Skeletal muscle satellite cell (primary cell): ENCODE measurements around the gene HPS5.
"Not testable (repeated sequence)": the region's sequence is repeated elsewhere in the genome, so short reads cannot be mapped to it uniquely, and the experiment has no call there.

Experiments used
- H3K27me3 ChIP-seq: 2 replicates; pipeline ENCODE4 v1.7.0; 2013; ENCODE audit warnings: low read length; ENCODE audit not compliant: control insufficient read depth, insufficient read depth
- H3K36me3 ChIP-seq: 2 replicates; pipeline ENCODE4 v1.7.0; 2013; ENCODE audit warnings: mild to moderate bottlenecking, control low read depth, low read length; ENCODE audit not compliant: insufficient read depth
- H3K4me1 ChIP-seq: 2 replicates; pipeline ENCODE4 v1.7.0; 2013; ENCODE audit warnings: low read length; ENCODE audit not compliant: control insufficient read depth, insufficient read depth
- H3K4me2 ChIP-seq: 2 replicates; pipeline ENCODE4 v1.7.0; 2013; ENCODE audit warnings: mild to moderate bottlenecking, low read length
- H3K4me3 ChIP-seq: 2 replicates; pipeline ENCODE4 v1.7.0; 2013; ENCODE audit warnings: low read length
- H3K9ac ChIP-seq: 2 replicates; pipeline ENCODE4 v1.7.0; 2013; ENCODE audit warnings: mild to moderate bottlenecking, low read depth, low read length, moderate library complexity
- H3K9me3 ChIP-seq: replicated peaks from 2 replicates; pipeline ENCODE4 v1.7.0; 2013; ENCODE audit warnings: mild to moderate bottlenecking, control low read depth, low read length

The HPS5 gene

DNA sequence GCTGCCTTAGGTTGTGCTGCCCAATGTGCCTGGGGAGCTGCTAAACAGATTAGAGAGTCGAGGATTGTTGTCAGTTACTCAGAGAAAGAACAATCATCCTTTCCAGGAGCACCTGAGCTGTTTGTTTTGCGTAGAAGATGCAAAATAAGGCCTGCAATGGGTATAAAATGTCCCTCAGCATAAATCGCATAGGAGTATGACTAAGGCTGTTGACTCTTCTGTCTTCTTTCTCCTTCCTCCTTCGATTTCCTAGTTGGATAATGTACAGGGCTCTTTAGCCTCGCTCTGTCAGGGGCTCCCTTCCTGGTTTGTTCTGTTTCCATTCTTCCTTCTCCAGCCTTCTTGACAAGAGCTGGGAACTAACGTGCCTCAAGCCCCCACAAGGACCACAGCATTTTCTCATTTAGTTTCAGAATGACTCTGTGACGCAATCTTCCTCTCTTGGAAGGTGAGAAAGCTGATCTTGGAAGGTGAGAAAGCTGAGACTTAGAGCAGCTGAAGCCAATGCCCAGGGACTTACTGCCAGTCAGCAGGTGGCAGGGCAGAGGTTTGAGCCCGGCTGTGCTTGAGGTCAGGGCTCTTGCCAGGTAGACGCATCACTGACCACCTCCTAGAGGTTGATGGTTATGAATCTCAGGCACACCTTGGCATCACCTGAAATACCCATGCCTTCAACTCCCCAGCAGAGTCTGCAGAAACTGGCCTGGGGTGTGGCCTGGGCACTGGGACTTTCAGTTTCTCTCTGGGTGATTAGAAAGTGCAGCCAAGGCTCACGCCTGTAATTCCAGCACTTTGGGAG is 54.4 kb downstream of the HPS5 start:
- not testable (repeated sequence) for H3K9me3 ChIP-seq, H3K4me3 ChIP-seq, H3K4me1 ChIP-seq, H3K9ac ChIP-seq, H3K36me3 ChIP-seq, H3K4me2 ChIP-seq
- peaks cover 13% of the 10 kb centered on the region for H3K27me3 ChIP-seq

DNA sequence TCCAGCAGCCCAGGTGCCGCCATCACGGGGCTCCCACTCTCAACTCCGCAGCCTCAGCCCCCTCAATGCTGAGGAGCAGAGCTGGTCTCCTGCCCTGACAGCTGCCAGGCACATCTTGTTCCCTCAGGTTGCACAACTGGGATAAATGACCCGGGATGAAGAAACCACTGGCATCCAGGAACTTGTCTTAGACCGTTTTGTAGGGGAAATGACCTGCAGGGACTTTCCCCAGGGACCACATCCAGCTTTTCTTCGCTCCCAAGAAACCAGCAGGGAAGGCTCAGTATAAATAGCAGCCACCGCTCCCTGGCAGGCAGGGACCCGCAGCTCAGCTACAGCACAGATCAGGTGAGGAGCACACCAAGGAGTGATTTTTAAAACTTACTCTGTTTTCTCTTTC is 56.0 kb downstream of the HPS5 start, which contains the start of gene SAA1:
Gene SAA1, plus strand, starts transcription at position 316 of the 400 bp plus-strand sequence. CDS start 624 bp downstream, outside the sequence.
- no peak within 1 kb of the TSS for H3K4me3 ChIP-seq
- no peaks in the 10 kb centered on the region for H3K4me1 ChIP-seq
- H3K36me3 ChIP-seq = no peaks in the 10 kb centered on the region
- no peak within 1 kb of the TSS for H3K9ac ChIP-seq
- no peak within 1 kb of the TSS for H3K4me2 ChIP-seq
- peaks cover 17% of the 10 kb centered on the region for H3K27me3 ChIP-seq
- no peaks in the 10 kb centered on the region for H3K9me3 ChIP-seq

DNA sequence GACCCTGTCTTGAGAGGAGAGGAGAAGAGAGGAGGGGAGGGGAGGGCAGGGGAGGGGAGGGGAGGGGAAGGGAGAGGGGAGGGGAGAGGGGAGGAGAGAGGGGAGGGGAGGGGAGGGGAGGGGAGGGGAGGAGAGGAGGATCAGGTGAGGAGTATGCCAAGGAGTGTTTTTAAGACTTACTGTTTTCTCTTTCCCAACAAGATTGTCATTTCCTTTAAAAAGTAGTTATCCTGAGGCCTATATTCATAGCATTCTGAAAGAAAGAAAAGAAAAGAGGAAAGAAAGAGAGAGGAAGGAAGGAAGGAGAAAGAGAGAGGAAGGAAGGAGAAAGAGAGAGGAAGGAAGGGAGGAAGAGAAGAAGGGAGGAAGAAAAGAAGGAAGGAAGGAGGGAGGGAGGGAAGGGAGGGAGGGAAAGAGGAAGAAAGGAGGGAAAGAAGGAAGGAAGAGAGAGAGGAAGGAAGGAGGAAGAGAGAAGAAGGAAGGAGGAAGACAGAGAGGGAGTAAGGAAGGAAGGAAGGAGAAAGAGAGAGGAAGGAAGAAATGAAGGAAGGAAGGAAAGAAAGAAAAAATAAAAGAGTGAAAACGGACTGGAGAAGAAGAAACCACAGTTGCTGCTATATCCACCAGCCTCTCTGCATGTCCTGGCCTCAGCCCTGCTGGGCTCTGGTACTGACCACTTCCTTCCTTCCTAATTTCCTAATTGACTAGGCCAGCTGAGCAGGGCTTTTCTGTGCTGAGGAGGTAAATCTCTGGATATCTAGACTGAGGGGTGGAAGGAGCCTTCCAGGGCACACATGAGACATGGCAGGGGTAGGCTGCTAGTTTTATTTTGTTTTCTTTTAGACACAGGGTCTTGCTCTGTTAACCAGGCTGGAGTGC is 57.0 kb downstream of the HPS5 start:
- Histone ChIP-seq H3K9me3 (no peaks in the 10 kb centered on the region), H3K4me3 (no peak overlapping the region), H3K4me1 (no peaks in the 10 kb centered on the region), H3K36me3 (no peaks in the 10 kb centered on the region), H3K27me3 (peaks cover 25% of the 10 kb centered on the region), H3K9ac (no peak overlapping the region), H3K4me2 (no peak overlapping the region)

DNA sequence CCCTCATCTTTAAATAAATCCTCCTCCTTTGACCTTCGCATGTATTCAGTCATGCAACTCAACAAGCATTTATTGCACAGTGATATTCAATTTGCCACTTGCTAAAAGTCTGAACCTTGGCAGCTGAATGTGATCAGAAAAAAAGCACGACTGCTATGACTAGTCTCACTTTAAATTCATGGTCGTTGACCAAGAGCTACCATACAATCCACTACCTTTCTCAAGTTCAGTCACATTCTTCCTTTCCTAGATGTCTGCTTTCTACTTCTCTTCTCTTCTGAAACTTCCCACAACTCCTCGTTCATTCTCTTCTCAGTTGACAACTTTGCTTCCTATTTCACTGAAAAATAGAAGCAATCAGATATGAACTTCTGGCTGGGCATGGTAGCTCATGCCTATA is 57.9 kb downstream of the HPS5 start:
- Histone ChIP-seq H3K4me3 (no peak overlapping the region), H3K9ac (no peak overlapping the region), H3K4me1 (no peaks in the 10 kb centered on the region), H3K36me3 (no peaks in the 10 kb centered on the region), H3K9me3 (no peaks in the 10 kb centered on the region), H3K27me3 (peaks cover 31% of the 10 kb centered on the region), H3K4me2 (no peak overlapping the region)

DNA sequence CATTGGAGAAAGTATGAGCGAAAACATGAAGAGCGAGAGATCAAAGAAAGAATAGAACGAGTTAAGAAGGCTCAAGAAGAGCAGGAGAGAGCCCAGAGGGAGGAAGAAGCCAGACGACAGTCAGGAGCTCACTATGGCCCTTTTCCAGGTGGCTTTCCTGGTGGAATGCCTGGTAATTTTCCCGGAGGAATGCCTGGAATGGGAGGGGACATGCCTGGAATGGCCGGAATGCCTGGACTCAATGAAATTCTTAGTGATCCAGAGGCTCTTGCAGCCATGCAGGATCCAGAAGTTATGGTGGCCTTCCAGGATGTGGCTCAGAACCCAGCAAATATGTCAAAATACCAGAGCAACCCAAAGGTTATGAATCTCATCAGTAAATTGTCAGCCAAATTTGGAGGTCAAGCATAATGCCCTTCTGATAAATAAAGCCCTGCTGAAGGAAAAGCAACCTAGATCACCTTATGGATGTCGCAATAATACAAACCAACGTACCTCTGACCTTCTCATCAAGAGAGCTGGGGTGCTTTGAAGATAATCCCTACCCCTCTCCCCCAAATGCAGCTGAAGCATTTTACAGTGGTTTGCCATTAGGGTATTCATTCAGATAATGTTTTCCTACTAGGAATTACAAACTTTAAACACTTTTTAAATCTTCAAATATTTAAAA is 59.1 kb downstream of the HPS5 start:
- H3K9ac ChIP-seq, H3K4me3 ChIP-seq, H3K4me1 ChIP-seq, H3K36me3 ChIP-seq, H3K9me3 ChIP-seq, H3K4me2 ChIP-seq: not testable (repeated sequence)
- peaks cover 36% of the 10 kb centered on the region for H3K27me3 ChIP-seq

DNA sequence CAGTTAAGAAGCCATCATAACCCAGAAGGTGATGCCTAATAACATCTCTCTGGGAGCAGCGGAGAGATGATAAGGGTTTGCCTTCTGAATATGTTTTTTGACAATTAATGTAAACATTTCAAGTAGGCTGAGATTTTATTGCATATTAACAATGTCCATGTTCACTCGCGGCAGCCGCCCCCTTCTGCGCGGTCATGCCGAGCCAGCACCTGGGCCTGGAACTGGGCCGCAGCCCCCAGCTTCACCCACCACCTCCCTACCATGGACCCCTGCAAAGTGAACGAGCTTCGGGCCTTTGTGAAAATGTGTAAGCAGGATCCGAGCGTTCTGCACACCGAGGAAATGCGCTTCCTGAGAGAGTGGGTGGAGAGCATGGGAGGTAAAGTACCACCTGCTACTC is 60.2 kb downstream of the HPS5 start:
- Histone ChIP-seq H3K27me3 (peaks cover 38% of the 10 kb centered on the region), H3K36me3 (no peaks in the 10 kb centered on the region), H3K4me1 (no peaks in the 10 kb centered on the region), H3K4me3 (no peak overlapping the region), H3K9me3 (no peaks in the 10 kb centered on the region), H3K4me2 (no peak overlapping the region), H3K9ac (no peak overlapping the region)

DNA sequence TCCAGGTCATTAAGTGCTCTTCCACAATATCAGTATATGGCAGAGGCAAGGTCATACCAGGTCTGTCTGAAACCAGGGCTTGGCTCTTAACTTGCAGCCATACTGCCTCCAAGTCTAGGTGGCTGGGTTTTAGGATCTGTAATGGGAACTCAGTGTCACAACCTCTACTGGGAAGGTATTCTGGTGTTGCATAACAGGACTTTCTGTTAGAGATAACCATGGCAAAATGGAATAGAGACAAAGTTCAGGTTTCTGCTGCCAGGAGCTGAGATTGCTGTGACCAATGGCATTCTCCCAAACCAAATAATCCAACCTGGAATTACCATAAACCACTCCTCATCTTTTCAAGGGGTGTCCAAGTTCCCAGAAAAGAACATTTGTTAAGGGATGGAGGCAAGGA is 62.7 kb downstream of the HPS5 start:
- H3K27me3 ChIP-seq = peaks cover 46% of the 10 kb centered on the region
- no peak overlapping the region for H3K4me3 ChIP-seq
- no peaks in the 10 kb centered on the region for H3K4me1 ChIP-seq
- H3K9ac ChIP-seq = no peak overlapping the region
- no peaks in the 10 kb centered on the region for H3K36me3 ChIP-seq
- no peaks in the 10 kb centered on the region for H3K9me3 ChIP-seq
- no peak overlapping the region for H3K4me2 ChIP-seq

DNA sequence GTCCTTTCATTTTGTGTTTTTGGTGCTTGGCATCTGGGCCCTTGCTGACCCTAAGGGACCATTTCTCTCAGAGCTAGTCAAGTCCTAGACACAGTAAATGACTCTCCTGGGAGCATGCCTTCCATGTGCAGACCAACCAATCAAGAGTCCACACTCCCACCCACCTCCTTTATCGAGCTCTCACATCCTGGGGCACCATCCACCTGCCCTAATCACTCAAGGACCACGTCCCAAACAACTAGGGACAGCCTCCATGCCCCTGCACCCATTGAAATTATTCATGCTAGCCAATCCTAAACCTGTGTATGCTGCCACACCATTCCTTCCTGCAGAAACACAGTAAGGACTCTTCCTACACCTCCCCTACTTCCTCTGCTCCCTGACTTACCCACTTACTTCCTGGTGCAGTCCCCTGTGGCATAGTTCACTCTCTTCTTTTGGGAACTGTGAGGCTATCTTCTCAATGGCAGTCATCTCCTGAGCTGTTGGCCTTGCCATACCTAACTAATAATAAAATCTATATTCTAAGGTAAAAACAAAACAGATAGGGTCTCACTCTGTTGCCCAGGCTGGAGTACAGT is 67.1 kb downstream of the HPS5 start:
- Histone ChIP-seq H3K9me3 (no peaks in the 10 kb centered on the region), H3K36me3 (no peaks in the 10 kb centered on the region), H3K4me2 (no peak overlapping the region), H3K4me1 (no peaks in the 10 kb centered on the region), H3K27me3 (peaks cover 37% of the 10 kb centered on the region), H3K9ac (no peak overlapping the region), H3K4me3 (no peak overlapping the region)

DNA sequence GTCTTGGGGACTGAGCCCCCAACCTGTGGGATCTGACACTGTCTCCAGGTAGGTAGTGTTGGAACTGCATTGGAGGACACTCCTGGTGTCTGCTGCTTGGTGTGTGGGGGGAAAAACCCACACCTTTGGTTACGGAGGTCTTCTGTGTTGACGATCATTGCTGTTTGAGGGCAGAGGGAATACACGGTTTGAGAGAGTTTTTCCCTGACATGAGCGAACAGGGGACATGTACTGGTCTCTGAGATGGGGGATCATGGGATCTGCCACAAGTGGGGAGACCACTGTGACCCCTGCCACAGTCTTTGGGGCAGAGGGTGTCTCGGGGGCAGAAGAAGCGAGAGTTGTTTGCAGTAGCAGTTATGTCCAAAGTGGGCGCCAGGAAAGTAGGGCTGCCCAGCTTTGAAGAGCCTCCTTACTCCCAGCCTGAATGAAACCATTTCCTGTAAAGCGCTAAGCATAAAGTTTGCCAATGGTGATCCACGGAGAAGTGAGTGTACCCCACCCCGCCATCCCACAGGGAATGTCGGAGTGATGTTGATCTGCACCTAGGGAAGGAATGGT is 68.1 kb downstream of the HPS5 start:
- Histone ChIP-seq H3K9me3 (no peaks in the 10 kb centered on the region), H3K4me1 (no peaks in the 10 kb centered on the region), H3K4me2 (no peak overlapping the region), H3K9ac (no peak overlapping the region), H3K36me3 (no peaks in the 10 kb centered on the region), H3K4me3 (no peak overlapping the region), H3K27me3 (peaks cover 39% of the 10 kb centered on the region)

DNA sequence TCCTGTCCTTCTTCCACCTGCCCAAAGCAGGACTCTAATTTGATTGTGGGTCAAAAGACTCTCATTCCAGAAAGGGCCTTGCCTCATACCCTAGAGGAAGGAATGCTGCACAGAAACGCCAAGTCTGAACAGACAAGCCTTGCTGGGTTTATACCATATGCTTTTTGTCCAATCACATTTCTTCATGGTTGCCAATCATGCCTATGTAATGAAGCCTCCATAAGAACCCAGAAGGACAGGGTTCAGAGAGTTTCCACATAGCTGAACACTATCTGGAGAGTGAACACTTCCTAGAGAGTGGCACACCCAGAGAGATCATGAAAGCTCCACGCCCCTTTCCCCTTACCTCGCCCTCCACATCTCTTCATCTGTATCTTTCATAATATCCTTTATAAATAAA is 68.7 kb downstream of the HPS5 start:
- Histone ChIP-seq H3K4me3 (no peak overlapping the region), H3K9me3 (no peaks in the 10 kb centered on the region), H3K27me3 (peaks cover 42% of the 10 kb centered on the region), H3K36me3 (no peaks in the 10 kb centered on the region), H3K4me2 (no peak overlapping the region), H3K4me1 (no peaks in the 10 kb centered on the region), H3K9ac (no peak overlapping the region)

DNA sequence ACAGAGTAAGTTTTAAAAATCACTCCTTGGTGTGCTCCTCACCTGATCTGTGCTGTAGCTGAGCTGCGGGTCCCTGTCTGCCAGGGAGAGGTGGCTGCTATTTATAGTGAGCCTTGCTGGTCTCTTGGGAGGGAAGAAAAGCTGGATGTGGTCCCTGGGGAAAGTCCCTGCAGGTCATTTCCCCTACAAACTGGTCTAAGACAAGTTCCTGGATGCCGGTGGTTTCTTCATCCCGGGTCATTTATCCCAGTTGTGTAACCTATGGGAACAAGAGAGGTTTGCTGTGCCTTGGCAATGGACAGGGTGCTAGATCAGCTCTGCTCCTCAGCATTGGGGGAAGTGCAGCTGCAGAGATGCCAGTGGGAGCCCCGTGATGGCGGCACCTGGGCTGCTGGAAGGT is 73.4 kb downstream of the HPS5 start, which contains the start of gene SAA2:
Gene SAA2, minus strand, starts transcription at position 108 of the 400 bp plus-strand sequence. CDS start 657 bp downstream, outside the sequence.
- Histone ChIP-seq H3K9me3 (no peaks in the 10 kb centered on the region), H3K4me1 (no peaks in the 10 kb centered on the region), H3K4me2 (no peak within 1 kb of the TSS), H3K9ac (no peak within 1 kb of the TSS), H3K27me3 (peaks cover 27% of the 10 kb centered on the region), H3K36me3 (no peaks in the 10 kb centered on the region), H3K4me3 (no peak within 1 kb of the TSS)
